Natural killer cell (primary cell): Measurements from ENCODE around the gene CD40LG. TPM values are rescaled to one million over a fixed set of nuclear protein-coding genes. Genes with fewer than 3 reads are reported as not detected.

Experiments used
- ATAC-seq, 3 donors: fragments of 150-1000 bp in 2 of 3; fragments of 200-7000 bp in 1 of 3; cut with Tn5 transposase; 1 replicate in 1 of 3; 2 replicates in 2 of 3; pipeline ENCODE4 v1.10.0; 2021; ENCODE audit warnings: mild to moderate bottlenecking in 2 of 3, moderate library complexity in 2 of 3
- DNase-seq, 2 donors: peaks; one replicate each; pipeline versions ENCODE4 v3.0.0 to v3.0.0-alpha.2; 2013 to 2021; ENCODE audit warnings: mixed read lengths in 1 of 2
- H3K27ac ChIP-seq: one replicate; pipeline ENCODE4 v1.5.1; 2013; ENCODE audit warnings: mild to moderate bottlenecking, low read length
- H3K27me3 ChIP-seq: one replicate; pipeline ENCODE4 v1.6.1; 2013; ENCODE audit warnings: low read length; ENCODE audit not compliant: control insufficient read depth, insufficient read depth
- H3K36me3 ChIP-seq: one replicate; pipeline ENCODE4 v1.6.1; 2013; ENCODE audit warnings: low read length; ENCODE audit not compliant: control insufficient read depth, insufficient read depth
- H3K4me1 ChIP-seq: one replicate; pipeline ENCODE4 v1.6.1; 2013; ENCODE audit warnings: low read length; ENCODE audit not compliant: control insufficient read depth, insufficient read depth
- H3K4me3 ChIP-seq: one replicate; pipeline ENCODE4 v1.5.1; 2013; ENCODE audit warnings: low read length
- H3K9me3 ChIP-seq: one replicate; pipeline ENCODE4 v1.6.1; 2013; ENCODE audit warnings: low read length; ENCODE audit not compliant: control insufficient read depth, insufficient read depth
- H3K27ac Mint-ChIP-seq, 2 donors: one replicate each; pipeline ENCODE4 v1.8.0; 2022; ENCODE audit warnings: mild to moderate bottlenecking in 2 of 2, mixed read lengths in 2 of 2, moderate library complexity in 1 of 2
- H3K27me3 Mint-ChIP-seq, 2 donors: one replicate each; pipeline ENCODE4 v1.8.0; 2022; ENCODE audit warnings: low read depth in 2 of 2, mixed read lengths in 2 of 2
- H3K36me3 Mint-ChIP-seq: one replicate; pipeline ENCODE4 v1.8.0; 2022; ENCODE audit warnings: mixed read lengths
- H3K4me1 Mint-ChIP-seq, 2 donors: one replicate each; pipeline ENCODE4 v1.8.0; 2022; ENCODE audit warnings: mixed read lengths in 2 of 2
- H3K4me3 Mint-ChIP-seq: one replicate; pipeline ENCODE4 v1.8.0; 2022; ENCODE audit warnings: mild to moderate bottlenecking, moderate library complexity, mixed read lengths
- H3K9me3 Mint-ChIP-seq, 2 donors: one replicate each; pipeline ENCODE4 v1.8.0; 2022; ENCODE audit warnings: mixed read lengths in 2 of 2
- CTCF ChIP-seq: fragments of 200-600 bp; IDR thresholded peaks from one replicate; pipeline ENCODE4 v1.8.0; 2022; ENCODE audit warnings: antibody characterized with exemption
- WGBS: methylation state at CpG from one replicate; pipeline ENCODE4 v1.1.7; 2013; ENCODE audit warnings: missing lambda C conversion rate; ENCODE audit not compliant: insufficient coverage; 5-methylcytosine and 5-hydroxymethylcytosine counted together
- intact Hi-C: fragments of 100-400 bp; cut with micrococcal nuclease; formaldehyde crosslinking; loops from one replicate; pipeline ENCODE4 v1.14.2; 2022
- total RNA-seq, 4 donors: library from RNA; stranded (reverse); fragments of 120-200 nt in 1 of 4; gene quantifications; one replicate each; pipeline versions ENCODE4 v1.2.3 to v1.2.4, GENCODE V29; 2013 to 2022

The CD40LG gene
- total RNA-seq, 3 donors from 2014 or later (not counting 1 experiment from before 2014, with no cell fraction given), result 0.77 to 1.5 TPM; not detected in 1

DNA sequence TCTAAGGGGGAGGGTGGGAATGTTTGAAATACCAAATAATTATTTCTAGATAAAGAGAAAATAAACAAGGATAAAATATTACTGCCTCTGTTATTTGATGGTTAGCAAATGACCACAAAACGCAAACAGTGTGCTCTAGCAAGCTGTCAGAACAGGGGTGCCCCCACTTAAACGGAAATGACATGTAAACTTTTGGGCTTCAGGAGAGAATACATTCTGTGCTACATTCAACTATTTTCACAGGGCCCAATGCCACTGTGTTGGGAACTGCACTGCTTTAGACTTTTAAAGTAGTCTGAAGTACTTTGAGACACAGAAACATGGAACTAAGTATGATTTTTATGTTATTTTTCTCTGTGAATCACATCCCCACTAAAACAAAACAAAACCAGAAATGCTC is 14.1 kb downstream of the CD40LG start:
- Histone ChIP-seq H3K4me3 (no peak overlapping the region), H3K4me1 (peaks cover 17% of the 10 kb centered on the region), H3K27me3 (no peaks in the 10 kb centered on the region), H3K9me3 (no peaks in the 10 kb centered on the region), H3K27ac (peak overlapping the region; percentile 45), H3K36me3 (peaks cover 9% of the 10 kb centered on the region)
- H3K36me3 Mint-ChIP-seq, result no peaks in the 10 kb centered on the region
- peak overlapping the region; percentile 62 to 65 for H3K27ac Mint-ChIP-seq
- peaks cover 5 to 22% of the 10 kb centered on the region in 2 donors for H3K4me1 Mint-ChIP-seq
- no peaks in the 10 kb centered on the region for H3K27me3 Mint-ChIP-seq
- no peak overlapping the region for H3K4me3 Mint-ChIP-seq
- H3K9me3 Mint-ChIP-seq, result peaks cover 0 to 3% of the 10 kb centered on the region in 2 donors
- TF ChIP-seq CTCF, result no peak
- WGBS, result 45% methylated on average over 2 of the region's 2 CpGs
- intact Hi-C loops, result no loop called here
- ATAC-seq, result peak in 2 of 3 donors; percentile 47 to 49
- DNase-seq, result peak in 1 of 2 donors; percentile 66

DNA sequence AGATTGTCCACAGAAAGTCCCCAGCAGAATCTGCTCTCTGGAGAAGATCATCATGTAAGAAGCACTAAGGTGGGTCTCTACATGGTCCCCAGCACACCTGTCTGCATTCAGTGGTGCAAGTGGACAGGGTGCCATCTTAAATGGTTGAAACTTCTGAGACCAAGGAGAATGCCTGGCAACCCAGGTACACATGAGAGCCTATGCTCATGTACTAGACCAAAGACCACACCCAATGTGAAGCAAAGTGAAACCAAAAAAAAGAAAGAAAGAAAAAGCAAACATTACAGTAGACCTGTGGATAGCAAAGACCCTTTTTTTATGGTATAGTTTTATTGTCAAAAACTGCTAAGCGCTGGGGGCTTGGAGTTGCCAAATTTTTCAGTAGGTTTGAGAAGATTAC is 15.0 kb downstream of the CD40LG start:
- Histone ChIP-seq H3K9me3 (no peaks in the 10 kb centered on the region), H3K4me1 (peaks cover 17% of the 10 kb centered on the region), H3K27ac (peak overlapping the region; percentile 7), H3K4me3 (no peak overlapping the region), H3K27me3 (no peaks in the 10 kb centered on the region), H3K36me3 (peaks cover 16% of the 10 kb centered on the region)
- DNase-seq, result peak in 1 of 2 donors; percentile 48
- H3K4me3 Mint-ChIP-seq, result no peak overlapping the region
- no peak for ATAC-seq
- WGBS, result no CpG with 5 or more reads among the region's 1 CpG
- no peak for TF ChIP-seq CTCF
- peaks cover 0 to 3% of the 10 kb centered on the region in 2 donors for H3K9me3 Mint-ChIP-seq
- H3K27me3 Mint-ChIP-seq, result no peaks in the 10 kb centered on the region
- intact Hi-C loops, result no loop called here
- no peak overlapping the region for H3K27ac Mint-ChIP-seq
- H3K36me3 Mint-ChIP-seq, result no peaks in the 10 kb centered on the region
- peaks cover 10 to 29% of the 10 kb centered on the region in 2 donors for H3K4me1 Mint-ChIP-seq

GRCh38 chrX:136665258-136665900 is 17.4 kb downstream of the CD40LG start:
- H3K4me1 Mint-ChIP-seq, result peaks cover 10 to 33% of the 10 kb centered on the region in 2 donors
- no peaks in the 10 kb centered on the region for H3K36me3 Mint-ChIP-seq
- no peaks in the 10 kb centered on the region for H3K27me3 Mint-ChIP-seq
- 90% methylated on average over 3 of the region's 6 CpGs for WGBS
- H3K4me3 Mint-ChIP-seq, result peak overlapping the region; percentile 2
- peaks cover 0 to 3% of the 10 kb centered on the region in 2 donors for H3K9me3 Mint-ChIP-seq
- no peak for TF ChIP-seq CTCF
- intact Hi-C loops, result no loop called here
- ATAC-seq (peak in 1 of 3 donors; percentile 22), DNase-seq (no peak)
- Histone ChIP-seq H3K4me3 (no peak overlapping the region), H3K9me3 (no peaks in the 10 kb centered on the region), H3K27me3 (no peaks in the 10 kb centered on the region), H3K27ac (peak overlapping the region; percentile 25), H3K4me1 (peaks cover 17% of the 10 kb centered on the region), H3K36me3 (peaks cover 36% of the 10 kb centered on the region)
- H3K27ac Mint-ChIP-seq, result peak overlapping the region; percentile 18 to 74
